Smooth muscle cell of trachea (primary cell): ENCODE data around the gene PLPP6. TPM values are rescaled to one million over a fixed set of nuclear protein-coding genes. Genes with fewer than 3 reads are reported as not detected.

ENCODE experiments used
- total RNA-seq: library from RNA; depleted of rRNA; stranded (reverse); fragments of >200 nt; gene quantifications from 2 replicates; pipeline ENCODE4 v1.2.1, GENCODE V29; 2014

The PLPP6 gene
- 7.3 and 7.6 TPM in 2 replicates for total RNA-seq

DNA sequence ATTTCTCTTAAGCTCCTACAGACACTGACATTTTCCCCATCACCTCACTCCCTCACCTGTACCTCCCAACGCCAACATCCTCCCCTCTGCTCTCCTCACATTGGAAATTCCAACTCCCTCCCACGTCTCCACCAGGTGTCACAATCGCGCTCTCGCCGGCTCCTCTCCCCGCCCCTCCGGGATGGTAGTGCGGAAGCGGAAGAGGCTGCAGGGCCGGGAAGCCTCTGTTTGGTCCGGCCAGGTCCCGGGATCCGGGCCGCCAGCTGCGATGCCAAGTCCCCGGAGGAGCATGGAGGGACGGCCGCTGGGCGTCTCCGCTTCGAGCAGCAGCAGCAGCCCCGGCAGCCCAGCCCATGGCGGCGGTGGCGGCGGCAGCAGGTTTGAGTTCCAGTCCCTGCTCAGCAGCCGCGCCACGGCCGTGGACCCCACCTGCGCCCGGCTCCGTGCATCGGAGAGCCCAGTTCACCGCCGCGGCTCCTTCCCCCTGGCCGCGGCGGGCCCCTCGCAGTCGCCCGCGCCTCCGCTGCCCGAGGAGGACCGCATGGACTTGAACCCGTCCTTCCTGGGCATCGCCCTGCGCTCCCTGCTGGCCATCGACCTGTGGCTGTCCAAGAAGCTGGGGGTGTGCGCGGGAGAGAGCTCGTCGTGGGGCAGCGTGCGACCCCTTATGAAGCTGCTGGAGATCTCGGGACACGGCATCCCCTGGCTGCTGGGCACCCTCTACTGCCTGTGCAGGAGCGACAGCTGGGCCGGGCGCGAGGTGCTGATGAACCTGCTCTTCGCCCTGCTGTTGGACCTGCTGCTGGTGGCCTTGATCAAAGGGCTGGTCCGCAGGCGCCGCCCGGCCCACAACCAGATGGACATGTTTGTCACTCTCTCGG lies at the start of gene PLPP6:
TSS of gene PLPP6 (plus strand) at position 187 of the 881 bp plus-strand sequence. CDS start at position 269, 82 bp downstream.

DNA sequence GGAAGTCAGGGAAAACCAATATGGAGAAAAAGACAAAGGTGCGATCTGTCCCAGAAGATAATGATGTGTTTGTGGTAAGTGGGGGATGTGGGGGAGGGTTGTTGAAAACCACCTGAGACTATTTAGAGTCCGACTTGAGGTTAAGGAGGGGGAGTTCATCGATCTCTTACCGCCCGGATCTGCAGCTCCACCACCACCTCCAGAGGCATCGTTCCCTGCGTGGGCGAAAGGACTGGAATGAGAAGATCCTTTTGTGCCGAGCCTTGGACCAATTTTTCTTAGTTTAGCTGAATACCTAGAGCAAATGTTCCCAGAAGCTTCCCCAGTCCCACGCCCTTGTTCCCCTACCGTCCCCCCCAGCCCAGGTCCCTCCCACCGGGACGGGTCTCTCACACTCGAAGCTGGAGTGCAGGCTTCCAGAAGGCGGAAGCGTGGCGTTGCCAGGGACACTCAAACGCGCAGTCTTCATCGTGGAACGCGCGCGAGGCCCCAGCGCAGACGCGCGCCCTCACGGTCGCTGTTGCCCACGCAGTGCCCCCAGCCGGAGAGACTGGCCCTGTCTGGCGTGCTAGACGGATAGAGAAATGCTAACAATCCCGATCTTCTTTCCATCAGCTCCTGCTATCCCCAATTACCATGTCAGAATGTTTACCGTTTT lies 4.1 kb downstream of the PLPP6 start, which contains the start of gene SPATA6L:
TSS of gene SPATA6L (minus strand) at position 439 of the 658 bp plus-strand sequence. CDS start at position 209, 230 bp downstream.

DNA sequence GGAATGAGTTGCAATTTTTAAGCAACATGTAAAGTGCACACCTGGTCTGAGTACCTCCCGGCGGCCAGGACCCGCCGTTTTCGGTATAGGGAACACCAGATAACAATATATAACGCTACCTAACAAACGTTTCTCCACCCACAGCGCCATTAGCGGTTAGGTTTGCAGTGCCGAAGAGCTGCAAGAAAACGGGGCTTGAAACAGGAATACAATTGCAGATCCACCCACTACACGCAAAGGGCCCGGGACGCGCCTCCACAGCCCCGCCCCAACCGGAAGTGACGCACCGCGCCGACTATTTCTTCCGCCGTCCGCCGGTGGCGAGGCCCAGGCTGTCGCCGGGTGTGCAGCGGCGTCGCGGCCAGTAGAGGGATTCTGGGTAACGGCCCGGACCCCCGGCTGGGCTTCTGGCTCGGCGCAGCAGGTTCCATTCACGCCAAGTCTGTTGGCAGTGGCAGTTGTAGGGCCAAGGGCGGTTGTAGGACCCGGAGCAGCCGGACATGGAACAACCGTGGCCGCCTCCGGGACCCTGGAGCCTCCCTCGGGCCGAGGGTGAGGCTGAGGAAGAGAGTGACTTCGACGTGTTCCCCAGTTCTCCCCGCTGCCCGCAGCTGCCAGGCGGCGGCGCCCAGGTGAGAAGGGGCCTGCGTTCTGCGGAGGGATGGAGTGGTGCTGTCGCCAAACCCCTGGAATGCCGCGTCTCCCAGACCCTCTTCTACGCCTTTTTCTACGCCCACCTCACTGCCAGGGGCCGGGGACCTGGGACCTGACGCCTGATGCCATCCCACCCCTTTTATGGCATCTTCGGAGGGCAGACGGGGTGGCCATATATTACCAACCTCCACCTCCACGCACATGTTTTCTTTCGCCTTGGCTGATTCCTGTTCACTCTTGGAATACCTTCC lies 17.4 kb downstream of the PLPP6 start, which contains the start of gene CDC37L1:
TSS of gene CDC37L1 (plus strand) at position 302 of the 905 bp plus-strand sequence. CDS start at position 501, 199 bp downstream.

Other genes with a start within 250 kb of the PLPP6 start
- 7.7 and 12.9 TPM in 2 replicates for gene SLC1A1, start 171.8 kb upstream of the PLPP6 start, total RNA-seq
- gene SPATA6L, start 4.2 kb downstream of the PLPP6 start, total RNA-seq: 0.15 and 0.17 TPM in 2 replicates
- gene CDC37L1, start 17.3 kb downstream of the PLPP6 start, total RNA-seq: 24.4 and 30.1 TPM in 2 replicates
- 64.7 and 77.9 TPM in 2 replicates for gene AK3, start 78.9 kb downstream of the PLPP6 start, total RNA-seq
- 8.4 and 14.1 TPM in 2 replicates for gene RCL1, start 130.7 kb downstream of the PLPP6 start, total RNA-seq